Fibroblast of skin of left biceps (primary cell): Measurements from ENCODE around the gene VPS9D1.
"Not testable (repeated sequence)": the region's sequence is repeated elsewhere in the genome, so short reads cannot be mapped to it uniquely, and the experiment has no call there.

Experiments used
- DNase-seq, 2 experiments: peaks; one replicate each; pipeline ENCODE4 v3.0.0-alpha.2; 2013; ENCODE audit warnings: low read depth in 2 of 2

VPS9D1 gene

GRCh38 chr16:89693931-89694783, 26.5 kb downstream of the VPS9D1 start:
- DNase-seq = no peak

DNA sequence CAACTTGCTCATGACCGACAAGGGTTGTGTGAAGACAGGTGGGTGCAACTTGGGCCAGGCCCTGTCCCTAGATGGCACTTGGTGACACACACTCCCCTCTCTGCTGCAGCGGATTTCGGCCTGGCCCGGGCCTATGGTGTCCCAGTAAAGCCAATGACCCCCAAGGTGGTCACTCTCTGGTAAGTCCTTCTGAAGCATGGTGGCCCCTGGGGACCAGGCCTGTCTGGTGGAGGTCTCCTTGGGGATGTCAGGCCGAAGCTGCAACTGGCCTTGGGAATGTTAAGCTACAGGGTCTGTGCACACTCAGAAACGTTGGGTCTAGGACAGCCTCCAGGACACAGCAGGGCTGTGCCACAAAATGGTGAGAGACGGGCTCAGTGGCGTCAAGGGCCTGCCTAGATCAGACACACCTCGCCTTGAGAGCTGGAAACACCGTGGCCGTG, 27.4 kb downstream of the VPS9D1 start:
- no peak for DNase-seq

DNA sequence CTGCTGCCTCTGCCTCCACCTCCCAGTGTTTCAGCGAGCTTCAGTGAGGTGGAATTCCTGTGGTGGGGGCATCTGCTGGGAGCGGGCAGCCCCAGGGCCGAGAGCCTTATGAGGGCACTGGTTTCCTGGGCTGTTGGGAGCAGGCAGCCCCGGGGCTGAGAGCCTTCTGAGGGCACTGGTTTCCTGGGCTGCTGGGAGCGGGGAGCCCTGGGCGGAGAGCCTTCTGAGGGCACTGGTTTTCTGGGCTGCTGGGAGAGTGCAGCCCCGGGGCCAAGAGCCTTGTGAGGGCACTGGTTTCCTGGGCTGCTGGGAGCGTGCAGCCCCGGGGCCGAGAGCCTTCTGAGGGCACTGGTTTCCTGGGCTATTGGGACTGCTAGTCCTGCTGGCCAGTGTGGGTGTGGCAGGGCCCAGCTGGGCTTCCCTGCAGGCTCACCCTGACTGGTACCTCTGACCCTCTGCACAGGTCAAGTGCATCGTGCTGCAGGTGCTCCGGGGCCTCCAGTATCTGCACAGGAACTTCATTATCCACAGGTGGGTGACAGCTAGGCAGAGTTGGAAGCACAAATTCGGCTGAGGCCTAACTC, 28.6 kb downstream of the VPS9D1 start:
- DNase-seq = no peak

DNA sequence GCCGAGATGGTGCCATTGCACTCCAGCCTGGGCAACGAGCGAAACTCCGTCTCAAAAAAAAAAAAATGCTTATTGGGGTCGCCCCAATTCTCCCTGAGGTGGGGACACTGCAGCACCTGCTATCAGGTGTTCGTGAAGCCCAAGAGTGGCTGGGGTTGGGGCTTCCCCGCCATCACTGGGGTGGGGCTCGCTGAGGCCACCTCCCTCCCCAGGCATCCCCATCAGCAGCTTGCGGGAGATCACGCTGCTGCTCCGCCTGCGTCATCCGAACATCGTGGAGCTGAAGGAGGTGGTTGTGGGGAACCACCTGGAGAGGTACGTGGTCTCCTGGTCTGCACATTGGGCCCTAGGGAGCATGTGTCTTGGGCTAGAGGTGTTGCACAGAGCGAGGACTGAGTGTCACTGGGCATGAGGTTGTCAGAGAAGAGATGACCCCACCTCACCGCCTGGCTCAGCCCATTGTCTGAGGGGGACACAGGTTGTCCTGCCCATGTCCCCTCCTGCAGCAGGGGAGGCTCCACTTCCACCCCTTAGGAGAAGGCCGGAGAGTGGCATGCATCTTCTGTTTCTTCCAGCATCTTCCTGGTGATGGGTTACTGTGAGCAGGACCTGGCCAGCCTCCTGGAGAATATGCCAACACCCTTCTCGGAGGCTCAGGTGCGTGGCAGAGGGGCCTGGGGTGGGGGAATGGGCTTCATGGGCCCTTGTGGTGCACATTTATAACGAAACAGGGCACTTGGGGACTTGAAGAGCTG, 29.3 kb downstream of the VPS9D1 start:
- no peak for DNase-seq

DNA sequence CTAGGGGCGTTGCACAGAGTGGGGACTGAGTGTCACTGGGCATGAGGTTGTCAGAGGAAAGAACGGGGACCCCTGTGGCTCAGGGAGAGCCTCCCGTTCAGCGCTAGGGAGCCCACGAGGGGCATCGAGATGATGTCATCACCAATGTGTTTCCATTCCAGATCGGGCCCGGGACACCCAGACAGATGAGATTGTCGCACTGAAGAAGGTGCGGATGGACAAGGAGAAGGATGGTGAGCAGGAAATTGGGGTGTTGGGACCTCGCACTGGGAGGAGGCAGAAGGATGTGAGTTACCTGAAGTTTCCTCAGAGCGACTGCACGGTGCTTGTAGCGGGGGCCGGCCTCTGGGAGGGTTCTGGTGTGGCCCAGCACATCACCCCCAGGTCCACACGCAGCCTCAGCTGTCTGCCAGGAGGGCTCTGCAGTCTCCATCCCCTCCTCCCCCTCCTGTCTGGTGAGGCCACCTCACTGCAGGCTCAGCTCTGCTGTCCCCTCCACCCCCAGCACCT, 30.3 kb downstream of the VPS9D1 start:
- DNase-seq = no peak

- not testable (repeated sequence) for DNase-seq
Observed at GRCh38 chr16:89689621-89690020, 31.1 kb downstream of the VPS9D1 start.

DNA sequence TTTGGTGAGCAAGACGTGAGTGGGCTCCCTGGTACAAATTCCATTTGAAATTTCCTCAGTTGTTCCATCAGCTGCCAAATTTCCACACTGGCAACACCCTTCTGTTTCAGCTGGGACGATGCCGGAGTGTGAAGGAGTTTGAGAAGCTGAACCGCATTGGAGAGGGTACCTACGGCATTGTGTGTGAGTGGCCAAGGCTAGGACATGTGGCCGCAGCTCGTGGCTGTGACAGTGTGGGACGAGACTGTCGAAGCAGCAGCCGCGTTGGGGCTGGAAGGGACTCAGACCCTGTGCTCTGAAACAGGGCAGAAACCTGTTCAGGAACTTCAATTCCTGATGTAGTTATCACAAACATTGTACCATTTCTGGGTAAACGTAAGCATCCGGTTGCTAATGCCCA, 31.6 kb downstream of the VPS9D1 start:
- no peak for DNase-seq

DNA sequence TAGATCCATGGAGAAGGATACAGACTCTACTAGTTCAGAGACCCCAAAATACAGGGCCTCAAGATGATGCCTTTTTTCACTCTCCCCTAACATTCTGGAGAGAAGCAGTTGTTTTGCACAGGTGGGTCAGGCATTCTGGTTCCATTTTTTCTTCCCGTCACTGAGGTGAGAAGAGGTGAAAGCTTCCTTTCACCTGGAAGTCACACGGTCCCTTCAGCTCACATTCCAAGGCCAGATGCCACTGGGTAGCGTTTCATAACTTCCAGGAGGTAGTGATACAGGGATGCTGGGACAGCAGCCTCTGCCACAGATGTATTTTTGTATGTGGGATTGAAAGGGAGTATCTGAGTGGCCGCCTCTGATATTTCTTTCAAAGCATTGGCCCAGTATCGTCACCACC, 32.3 kb downstream of the VPS9D1 start:
- DNase-seq = no peak

GRCh38 chr16:89687092-89687940, 33.4 kb downstream of the VPS9D1 start:
- no peak for DNase-seq

- peak; percentile 66 to 67 for DNase-seq
Observed at GRCh38 chr16:89686520-89687091, 34.1 kb downstream of the VPS9D1 start, which contains the start of gene CDK10. TSS of gene CDK10 (plus strand) at chr16:89686689. CDS start at chr16:89686711, 22 bp downstream.

GRCh38 chr16:89685916-89686315, 34.8 kb downstream of the VPS9D1 start:
- no peak for DNase-seq

- no peak for DNase-seq
Observed at GRCh38 chr16:89678258-89678657, 42.4 kb downstream of the VPS9D1 start.

DNA sequence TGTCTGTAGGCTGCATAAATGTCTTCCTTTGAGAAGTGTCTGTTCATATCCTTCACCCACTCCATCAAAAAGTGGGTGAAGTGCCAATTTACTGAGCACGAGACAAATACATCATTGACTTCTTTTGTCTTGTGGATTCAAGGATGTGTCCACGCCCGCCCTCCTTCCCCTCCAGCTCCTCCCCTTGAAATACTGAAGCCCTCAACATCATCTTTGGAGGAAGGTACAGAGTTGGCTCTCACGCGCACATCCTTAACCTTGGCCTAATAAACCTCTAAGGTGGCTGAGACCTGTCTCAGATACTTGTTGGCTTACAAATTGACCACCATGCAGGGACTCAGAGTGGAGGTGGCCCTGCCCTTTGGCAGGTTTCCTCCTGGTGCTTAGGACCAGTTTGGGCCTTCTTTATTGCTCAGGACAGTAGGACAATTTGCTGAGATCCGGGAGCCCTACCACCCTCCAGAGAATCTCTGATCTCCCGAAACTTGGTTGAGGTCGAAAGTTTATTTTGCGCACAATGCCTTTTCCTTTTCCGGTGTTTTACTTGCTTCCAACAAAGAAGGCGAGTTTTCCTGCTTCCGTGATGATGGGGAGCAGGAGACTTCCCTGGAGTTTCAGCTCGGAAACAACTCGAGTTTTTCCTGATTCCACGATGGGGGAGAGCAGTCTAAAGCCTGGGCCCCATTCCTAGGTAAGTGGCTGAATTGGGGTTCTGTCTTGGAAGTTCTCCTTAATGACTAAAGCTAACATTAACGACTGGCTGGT, 48.3 kb downstream of the VPS9D1 start:
- no peak for DNase-seq

- DNase-seq = not testable (repeated sequence)
Observed at GRCh38 chr16:89671565-89671964, 49.1 kb downstream of the VPS9D1 start.

GRCh38 chr16:89670496-89671431, 49.9 kb downstream of the VPS9D1 start:
- no peak for DNase-seq

DNA sequence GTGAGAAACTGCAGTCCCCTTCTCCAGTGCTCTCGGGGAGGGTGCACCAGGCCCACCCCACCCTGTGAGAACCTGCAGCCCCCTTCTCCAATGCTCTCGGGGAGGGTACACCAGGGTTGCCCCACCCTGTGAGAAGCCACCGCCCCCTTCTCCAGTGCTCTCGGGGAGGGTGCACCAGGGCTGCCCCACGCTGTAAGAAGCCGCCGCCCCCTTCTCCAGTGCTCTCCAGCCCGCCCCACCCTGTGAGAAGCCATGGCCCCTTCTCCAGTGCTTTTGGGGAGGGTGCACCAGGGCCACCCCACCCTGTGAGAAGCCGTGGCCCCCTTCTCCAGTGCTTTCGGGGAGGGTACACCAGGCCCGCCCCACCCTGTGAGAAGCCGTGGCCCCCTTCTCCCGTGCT, 50.9 kb downstream of the VPS9D1 start:
- DNase-seq = no peak

- DNase-seq = no peak
Observed at GRCh38 chr16:89668790-89669158, 51.9 kb downstream of the VPS9D1 start.

DNA sequence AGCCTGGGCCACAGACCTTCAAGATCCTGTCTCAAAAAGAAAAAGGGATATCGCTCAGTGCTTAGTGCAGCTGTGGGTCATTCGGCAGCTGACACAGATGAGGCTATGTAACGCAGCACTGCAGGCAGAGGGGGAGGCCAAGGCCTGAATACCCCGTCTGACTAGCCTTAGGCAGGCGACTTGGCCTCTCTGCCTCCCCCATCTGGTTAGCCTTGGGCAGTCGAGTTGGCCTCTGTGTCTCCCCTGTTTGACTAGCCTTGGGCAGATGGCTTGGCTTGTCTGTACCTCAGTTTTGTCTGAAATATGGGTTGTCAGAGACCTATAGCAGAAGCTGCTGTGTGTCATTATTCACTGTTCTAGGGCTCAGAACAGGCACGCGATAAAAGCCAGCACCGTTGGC, 53.1 kb downstream of the VPS9D1 start:
- DNase-seq = no peak

- DNase-seq = not testable (repeated sequence)
Observed at GRCh38 chr16:89667000-89667399, 53.7 kb downstream of the VPS9D1 start.
